B cell (primary cell): Measurements from ENCODE around the gene LYAR. TPM values are rescaled to one million over a fixed set of nuclear protein-coding genes. Genes with fewer than 3 reads are reported as not detected.

Experiments used
- ATAC-seq: fragments of 200-7000 bp; cut with Tn5 transposase; one replicate; pipeline ENCODE4 v1.10.0; 2021; ENCODE audit warnings: low read depth, mild to moderate bottlenecking, moderate number of reproducible peaks, moderate library complexity
- CTCF ChIA-PET: fragments of 350-600 bp; sonication (Branson Sonifier 250); formaldehyde crosslinking; loops from one replicate; lab custom pipeline; 2021; ENCODE audit warnings: antibody characterized with exemption, inconsistent platforms; lab: Charles Lee
- POLR2A ChIA-PET: fragments of 350-600 bp; sonication (Branson Sonifier 250); formaldehyde crosslinking; loops from one replicate; lab custom pipeline; 2021; ENCODE audit warnings: antibody characterized with exemption; lab: Charles Lee
- DNase-seq: peaks from one replicate; pipeline ENCODE4 v3.0.0; 2013
- H2AFZ ChIP-seq: 2 replicates; pipeline ENCODE4 v1.6.1; 2012; ENCODE audit warnings: mild to moderate bottlenecking, low read depth, low read length; ENCODE audit not compliant: insufficient read depth, poor library complexity, severe bottlenecking
- H3K27ac ChIP-seq, 2 donors: 1 replicate in 1 of 2; 2 replicates in 1 of 2; pipeline ENCODE4 v1.5.1; 2012 to 2013; ENCODE audit warnings: low read length in 2 of 2, mild to moderate bottlenecking in 2 of 2, moderate library complexity in 1 of 2
- H3K27me3 ChIP-seq, 4 experiments: fragments of 200-600 bp in 1 of 4; sonication (generic) in 1 of 4; replicated peaks in 1 of 4; 1 replicate in 2 of 4; 2 replicates in 2 of 4; pipeline versions ENCODE4 v1.6.1 to v1.7.0; 2013 to 2016; ENCODE audit warnings: low read length in 3 of 4, mild to moderate bottlenecking in 2 of 4, mixed read lengths in 1 of 4, moderate library complexity in 1 of 4; ENCODE audit not compliant: insufficient read depth in 4 of 4, control insufficient read depth in 3 of 4; ENCODE audit errors: control extremely low read depth in 1 of 4
- H3K36me3 ChIP-seq, 2 experiments: replicated peaks in 1 of 2; 1 replicate in 1 of 2; 2 replicates in 1 of 2; pipeline versions ENCODE4 v1.6.1 to v1.7.1; 2013; ENCODE audit warnings: low read length in 1 of 2; ENCODE audit not compliant: insufficient read depth in 2 of 2, control insufficient read depth in 1 of 2; ENCODE audit errors: control extremely low read depth in 1 of 2, extremely low read depth in 1 of 2
- H3K4me1 ChIP-seq, 2 donors: fragments of 200-600 bp in 1 of 2; sonication (generic) in 1 of 2; 1 replicate in 1 of 2; 2 replicates in 1 of 2; pipeline versions ENCODE4 v1.5.1 to v1.6.1; 2013 to 2017; ENCODE audit warnings: low read length in 2 of 2; ENCODE audit not compliant: control insufficient read depth in 2 of 2, insufficient read depth in 2 of 2
- H3K4me2 ChIP-seq: replicated peaks from 2 replicates; pipeline ENCODE3; 2012; ENCODE audit warnings: mild to moderate bottlenecking, low read depth, low read length; ENCODE audit not compliant: poor library complexity, severe bottlenecking
- H3K4me3 ChIP-seq, 5 experiments: fragments of 200-600 bp in 1 of 5; sonication (generic) in 1 of 5; 1 replicate in 3 of 5; 2 replicates in 2 of 5; pipeline versions ENCODE4 v1.5.1 to v1.7.0; 2011 to 2016; ENCODE audit warnings: low read length in 4 of 5, mild to moderate bottlenecking in 4 of 5, low read depth in 2 of 5, control low read depth in 1 of 5, moderate library complexity in 1 of 5; ENCODE audit not compliant: insufficient read depth in 1 of 5; ENCODE audit errors: control extremely low read depth in 1 of 5, extremely low read depth in 1 of 5
- H3K79me2 ChIP-seq: fragments of 200-600 bp; sonication (generic); one replicate; pipeline ENCODE4 v1.6.0; 2016; ENCODE audit warnings: low read length; ENCODE audit not compliant: control insufficient read depth, insufficient read depth
- H3K9ac ChIP-seq: fragments of 200-600 bp; sonication (generic); 2 replicates; pipeline ENCODE4 v1.6.1; 2017; ENCODE audit warnings: mild to moderate bottlenecking, low read length, moderate library complexity
- H3K9me3 ChIP-seq, 3 donors: one replicate each; pipeline versions ENCODE4 v1.6.1 to v1.7.1; 2013; ENCODE audit warnings: low read length in 2 of 3; ENCODE audit not compliant: control insufficient read depth in 2 of 3, insufficient read depth in 1 of 3; ENCODE audit errors: control extremely low read depth in 1 of 3
- H4K20me1 ChIP-seq: 2 replicates; pipeline ENCODE4 v1.6.0; 2012; ENCODE audit warnings: mild to moderate bottlenecking, low read length; ENCODE audit not compliant: insufficient read depth, control insufficient read depth, poor library complexity, severe bottlenecking
- H3K27ac Mint-ChIP-seq: one replicate; pipeline ENCODE4 v1.8.0; 2021; ENCODE audit warnings: mixed read lengths
- H3K27me3 Mint-ChIP-seq: one replicate; pipeline ENCODE4 v1.8.0; 2021; ENCODE audit warnings: mixed read lengths
- H3K4me1 Mint-ChIP-seq: one replicate; pipeline ENCODE4 v1.8.0; 2021; ENCODE audit warnings: mixed read lengths
- H3K4me3 Mint-ChIP-seq: one replicate; pipeline ENCODE4 v1.8.0; 2021; ENCODE audit warnings: mixed read lengths
- H3K9me3 Mint-ChIP-seq: one replicate; pipeline ENCODE4 v1.8.0; 2022; ENCODE audit warnings: mixed read lengths; ENCODE audit not compliant: insufficient read depth
- CTCF ChIP-seq: fragments of 200-600 bp; IDR thresholded peaks from one replicate; pipeline ENCODE4 v1.8.0; 2022; ENCODE audit warnings: antibody characterized with exemption, mild to moderate bottlenecking
- EZH2 ChIP-seq: IDR thresholded peaks from 2 replicates; pipeline ENCODE4 v1.6.1; 2012; ENCODE audit warnings: borderline replicate concordance, low read depth, mild to moderate bottlenecking, moderate library complexity, low read length; ENCODE audit not compliant: insufficient read depth, poor library complexity, severe bottlenecking
- WGBS: methylation state at CpG from one replicate; pipeline ENCODE4 v1.1.5; 2013; ENCODE audit warnings: missing lambda C conversion rate; ENCODE audit not compliant: insufficient coverage; 5-methylcytosine and 5-hydroxymethylcytosine counted together
- intact Hi-C: fragments of 100-400 bp; cut with micrococcal nuclease; formaldehyde crosslinking; loops from one replicate; pipeline ENCODE4 v1.10.0; 2022
- polyA plus RNA-seq: library from polyadenylated mRNA; depleted of rRNA; stranded (reverse); fragments of >200 nt; gene quantifications from 2 replicates; pipeline ENCODE4 v1.2.3, GENCODE V29; 2012
- total RNA-seq, 2 donors: library from RNA; stranded (reverse); fragments of 120-200 nt in 1 of 2; gene quantifications; 1 replicate in 1 of 2; 2 replicates in 1 of 2; pipeline versions ENCODE4 v1.2.3 to v1.2.4, GENCODE V29; 2013 to 2022

The LYAR gene
- total and polyA plus RNA-seq, 2 donors (not counting 1 experiment from before 2014, with no cell fraction given), result 3.0 to 11.5 TPM

DNA sequence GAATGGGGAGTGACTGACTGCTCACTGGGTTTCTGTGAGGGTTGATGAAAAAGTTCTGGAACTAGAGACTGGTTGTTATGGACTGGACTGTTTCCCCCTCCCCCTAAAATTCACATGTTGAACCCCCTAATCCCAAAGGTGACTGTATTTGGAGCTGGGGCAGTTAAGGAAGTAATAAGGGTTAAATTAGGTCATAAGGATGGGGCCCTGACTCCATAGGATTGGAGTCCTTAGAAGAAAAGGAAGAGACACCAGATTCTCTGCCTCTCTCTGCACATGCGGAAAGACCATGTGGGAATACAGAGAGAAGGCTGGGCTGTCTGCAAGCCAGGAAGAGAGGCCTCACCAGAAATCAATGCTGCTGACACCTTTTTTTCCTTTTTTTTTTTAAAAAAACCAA is 38.3 kb upstream of the LYAR start:
- H3K4me1 ChIP-seq, result peaks cover 0 to under 1% of the 10 kb centered on the region in 2 donors
- peaks cover 3% of the 10 kb centered on the region for H3K27me3 Mint-ChIP-seq
- H3K9me3 Mint-ChIP-seq, result no peaks in the 10 kb centered on the region
- no peak overlapping the region for H3K27ac Mint-ChIP-seq
- ChIA-PET CTCF (no interaction called here), POLR2A (no interaction called here)
- no peak for ATAC-seq
- H3K27me3 ChIP-seq, result peaks cover 0 to under 1% (median under 1%) of the 10 kb centered on the region in 4 experiments
- no peak overlapping the region for H3K4me2 ChIP-seq
- H2AFZ ChIP-seq, result no peak overlapping the region
- no peak overlapping the region for H3K9ac ChIP-seq
- H3K79me2 ChIP-seq, result no peaks in the 10 kb centered on the region
- intact Hi-C loops, result no loop called here
- no peaks in the 10 kb centered on the region for H3K4me1 Mint-ChIP-seq
- no peak for DNase-seq
- H3K4me3 ChIP-seq, result no peak overlapping the region
- H3K9me3 ChIP-seq, result peaks cover 0 to 11% (median 0%) of the 10 kb centered on the region in 3 donors
- no peak overlapping the region for H3K4me3 Mint-ChIP-seq
- no peak overlapping the region for H3K27ac ChIP-seq
- TF ChIP-seq CTCF (no peak), EZH2 (no peak)
- WGBS, result 100% methylated on average over 1 of the region's 1 CpG
- H3K36me3 ChIP-seq, result no peaks in the 10 kb centered on the region
- H4K20me1 ChIP-seq, result no peaks in the 10 kb centered on the region

DNA sequence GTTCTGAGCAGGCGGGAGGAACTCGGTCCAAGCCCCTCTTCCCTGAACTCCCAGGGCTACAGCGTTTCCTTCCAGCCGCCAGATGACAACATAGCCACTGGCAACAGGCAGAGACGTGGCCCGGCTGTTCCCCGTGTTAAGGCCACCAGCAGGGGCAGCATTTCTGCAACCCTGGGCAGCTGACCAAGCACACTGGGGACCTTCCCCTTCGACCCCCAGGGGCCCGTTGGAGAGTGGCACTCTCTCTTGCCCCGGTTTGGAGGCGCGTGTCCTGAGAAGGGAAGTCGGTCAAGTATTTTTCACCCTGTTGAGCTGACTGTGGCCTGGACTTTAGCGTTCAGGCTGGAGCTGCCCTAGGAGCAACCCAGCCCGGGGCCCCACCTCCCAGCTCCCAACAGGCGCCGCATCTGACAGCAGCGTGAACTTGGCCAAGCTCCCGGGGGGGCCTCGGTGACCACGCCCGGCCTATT is 37.7 kb upstream of the LYAR start:
- no peak for DNase-seq
- H3K27me3 ChIP-seq, result no peaks in the 10 kb centered on the region
- H3K27ac ChIP-seq, result no peak overlapping the region
- H3K9me3 ChIP-seq, result peaks cover 0 to 11% (median 0%) of the 10 kb centered on the region in 3 donors
- POLR2A ChIA-PET, result no interaction called here
- 53% methylated on average over 20 of the region's 22 CpGs for WGBS
- no peak for ATAC-seq
- H3K4me1 ChIP-seq, result no peaks in the 10 kb centered on the region
- CTCF ChIA-PET, result no interaction called here
- H3K36me3 ChIP-seq, result no peaks in the 10 kb centered on the region
- no peak overlapping the region for H3K9ac ChIP-seq
- Mint-ChIP-seq H3K4me3 (no peak overlapping the region), H3K9me3 (no peaks in the 10 kb centered on the region), H3K4me1 (no peaks in the 10 kb centered on the region), H3K27ac (no peak overlapping the region), H3K27me3 (peaks cover 3% of the 10 kb centered on the region)
- no peaks in the 10 kb centered on the region for H3K79me2 ChIP-seq
- no peak overlapping the region for H3K4me2 ChIP-seq
- H2AFZ ChIP-seq, result no peak overlapping the region
- no peaks in the 10 kb centered on the region for H4K20me1 ChIP-seq
- no peak overlapping the region for H3K4me3 ChIP-seq
- intact Hi-C loops, result no loop called here
- TF ChIP-seq EZH2, result no peak
- no peak for TF ChIP-seq CTCF
